M059J (cell line): ENCODE results near the gene SPTSSB. TPM values are rescaled to one million over a fixed set of nuclear protein-coding genes. Genes with fewer than 3 reads are reported as not detected.
A peak's percentile ranks its signal among the peaks of the same experiment; 100 is the strongest.

Experiments used
- DNase-seq: peaks from one replicate; pipeline ENCODE4 v3.0.0-alpha.2; 2012; ENCODE audit warnings: low read depth
- total RNA-seq: library from RNA; depleted of rRNA; stranded (reverse); fragments of >200 nt; shearing (Covaris generic); gene quantifications from 2 replicates; pipeline ENCODE4 v1.2.3, GENCODE V29; 2014

SPTSSB gene
- total RNA-seq, 1 experiment from 2014 or later: not detected

GRCh38 chr3:161339517-161340500 lies 31.5 kb downstream of the SPTSSB start:
- no peak for DNase-seq

GRCh38 chr3:161337311-161337710 lies 34.0 kb downstream of the SPTSSB start:
- DNase-seq: no peak

- no peak for DNase-seq
Measured at GRCh38 chr3:161336661-161337060, 34.7 kb downstream of the SPTSSB start.

GRCh38 chr3:161333696-161334095 lies 37.6 kb downstream of the SPTSSB start:
- no peak for DNase-seq

GRCh38 chr3:161332792-161333191 lies 38.5 kb downstream of the SPTSSB start:
- no peak for DNase-seq

- no peak for DNase-seq
Measured at GRCh38 chr3:161325059-161325458, 46.3 kb downstream of the SPTSSB start.

- no peak for DNase-seq
Measured at GRCh38 chr3:161323926-161324621, 47.2 kb downstream of the SPTSSB start.

GRCh38 chr3:161322781-161323568 lies 48.3 kb downstream of the SPTSSB start:
- no peak for DNase-seq

- no peak for DNase-seq
Measured at GRCh38 chr3:161320837-161321236, 50.5 kb downstream of the SPTSSB start.

GRCh38 chr3:161319867-161320266 lies 51.5 kb downstream of the SPTSSB start:
- DNase-seq: no peak

- no peak for DNase-seq
Measured at GRCh38 chr3:161317077-161317476, 54.2 kb downstream of the SPTSSB start.

GRCh38 chr3:161316006-161316689 lies 55.2 kb downstream of the SPTSSB start:
- peak; percentile 23 for DNase-seq

- peak; percentile 40 for DNase-seq
Measured at GRCh38 chr3:161314836-161315395, 56.4 kb downstream of the SPTSSB start.

- no peak for DNase-seq
Measured at GRCh38 chr3:161310649-161311423, 60.5 kb downstream of the SPTSSB start.

GRCh38 chr3:161305095-161305991 lies 66.0 kb downstream of the SPTSSB start:
- peak; percentile 16 for DNase-seq

GRCh38 chr3:161296814-161297213 lies 74.5 kb downstream of the SPTSSB start:
- DNase-seq: no peak

GRCh38 chr3:161295325-161295724 lies 76.0 kb downstream of the SPTSSB start:
- DNase-seq: peak; percentile 63
